CD14-positive monocyte (primary cell): ENCODE data around the gene RPS8. TPM values are rescaled to one million over a fixed set of nuclear protein-coding genes. Genes with fewer than 3 reads are reported as not detected.

Experiments
- DNase-seq, 3 donors: peaks; one replicate each; pipeline ENCODE4 v3.0.0-alpha.2; 2011 to 2022
- H2AFZ ChIP-seq: 2 replicates; pipeline ENCODE4 v1.6.0; 2012; ENCODE audit warnings: mild to moderate bottlenecking, low read depth, low read length, inconsistent platforms; ENCODE audit not compliant: insufficient read depth, poor library complexity, severe bottlenecking
- H3K27ac ChIP-seq, 2 donors: 1 replicate in 1 of 2; 2 replicates in 1 of 2; pipeline ENCODE4 v1.5.1; 2012 to 2013; ENCODE audit warnings: low read length in 2 of 2, control low read depth in 1 of 2, inconsistent platforms in 1 of 2, low read depth in 1 of 2, mild to moderate bottlenecking in 1 of 2
- H3K27me3 ChIP-seq, 2 donors: one replicate each; pipeline versions ENCODE4 v1.6.0 to v1.6.1; 2011 to 2013; ENCODE audit warnings: low read length in 2 of 2; ENCODE audit not compliant: control insufficient read depth in 2 of 2, insufficient read depth in 2 of 2
- H3K36me3 ChIP-seq, 2 donors: replicated peaks in 1 of 2; 1 replicate in 1 of 2; 2 replicates in 1 of 2; pipeline versions ENCODE4 v1.5.1 to v1.6.1; 2012 to 2013; ENCODE audit warnings: low read length in 2 of 2, control low read depth in 1 of 2, inconsistent platforms in 1 of 2, mild to moderate bottlenecking in 1 of 2; ENCODE audit not compliant: insufficient read depth in 2 of 2, control insufficient read depth in 1 of 2
- H3K4me1 ChIP-seq, 2 donors: 1 replicate in 1 of 2; 2 replicates in 1 of 2; pipeline versions ENCODE4 v1.5.1 to v1.6.1; 2012 to 2013; ENCODE audit warnings: low read length in 2 of 2, control low read depth in 1 of 2, inconsistent platforms in 1 of 2, mild to moderate bottlenecking in 1 of 2, moderate library complexity in 1 of 2; ENCODE audit not compliant: insufficient read depth in 2 of 2, control insufficient read depth in 1 of 2
- H3K4me2 ChIP-seq: replicated peaks from 2 replicates; pipeline ENCODE3; 2012; ENCODE audit warnings: low read length, moderate library complexity, mild to moderate bottlenecking; ENCODE audit not compliant: poor library complexity, severe bottlenecking; ENCODE audit errors: extremely low read depth
- H3K4me3 ChIP-seq, 3 experiments: fragments of 200-600 bp in 1 of 3; sonication (generic) in 1 of 3; replicated peaks in 1 of 3; 1 replicate in 2 of 3; 2 replicates in 1 of 3; pipeline ENCODE4 v1.5.1; 2011 to 2013; ENCODE audit warnings: low read length in 3 of 3, mild to moderate bottlenecking in 3 of 3, control low read depth in 2 of 3, low read depth in 2 of 3, inconsistent platforms in 1 of 3, moderate library complexity in 1 of 3
- H3K79me2 ChIP-seq: 2 replicates; pipeline ENCODE4 v1.6.0; 2012; ENCODE audit warnings: mild to moderate bottlenecking, control low read depth, inconsistent platforms, low read length, moderate library complexity; ENCODE audit not compliant: insufficient read depth
- H3K9ac ChIP-seq: 2 replicates; pipeline ENCODE4 v1.6.0; 2017; ENCODE audit warnings: low read length, mild to moderate bottlenecking; ENCODE audit not compliant: insufficient read depth, poor library complexity, severe bottlenecking
- H3K9me3 ChIP-seq, 2 donors: replicated peaks in 1 of 2; 1 replicate in 1 of 2; 2 replicates in 1 of 2; pipeline versions ENCODE4 v1.5.1 to v1.6.1; 2012 to 2013; ENCODE audit warnings: low read length in 2 of 2, control low read depth in 1 of 2; ENCODE audit not compliant: control insufficient read depth in 1 of 2, insufficient read depth in 1 of 2
- H4K20me1 ChIP-seq: 2 replicates; pipeline ENCODE4 v1.6.0; 2012; ENCODE audit warnings: mild to moderate bottlenecking, low read length, control low read depth, moderate library complexity; ENCODE audit not compliant: insufficient read depth
- H3K27ac Mint-ChIP-seq, 7 donors: one replicate each; pipeline ENCODE4 v1.8.0; 2020; ENCODE audit warnings: mild to moderate bottlenecking in 7 of 7, mixed read lengths in 7 of 7, moderate library complexity in 6 of 7, inconsistent platforms in 2 of 7
- H3K27me3 Mint-ChIP-seq, 3 donors: one replicate each; pipeline ENCODE4 v1.8.0; 2021 to 2022; ENCODE audit warnings: low read depth in 3 of 3, mild to moderate bottlenecking in 3 of 3, mixed read lengths in 3 of 3, moderate library complexity in 3 of 3, inconsistent platforms in 1 of 3
- H3K36me3 Mint-ChIP-seq, 2 donors: one replicate each; pipeline ENCODE4 v1.8.0; 2020; ENCODE audit warnings: mixed read lengths in 2 of 2, inconsistent platforms in 1 of 2, mild to moderate bottlenecking in 1 of 2
- H3K4me1 Mint-ChIP-seq: one replicate; pipeline ENCODE4 v1.8.0; 2020; ENCODE audit warnings: mild to moderate bottlenecking, mixed read lengths
- H3K4me3 Mint-ChIP-seq, 2 donors: one replicate each; pipeline ENCODE4 v1.8.0; 2020; ENCODE audit warnings: mild to moderate bottlenecking in 2 of 2, mixed read lengths in 2 of 2, moderate library complexity in 1 of 2
- H3K9me3 Mint-ChIP-seq, 7 donors: one replicate each; pipeline ENCODE4 v1.8.0; 2020 to 2022; ENCODE audit warnings: mixed read lengths in 7 of 7, mild to moderate bottlenecking in 6 of 7, moderate library complexity in 6 of 7, inconsistent platforms in 2 of 7
- WGBS: methylation state at CpG from one replicate; pipeline ENCODE4 v1.1.5; 2013; ENCODE audit warnings: missing lambda C conversion rate; ENCODE audit not compliant: insufficient coverage; 5-methylcytosine and 5-hydroxymethylcytosine counted together
- intact Hi-C, 2 donors: fragments of 100-400 bp; cut with micrococcal nuclease; formaldehyde crosslinking; loops; one replicate each; pipeline versions ENCODE4 v1.15.0 to v1.15.1; 2023
- polyA plus RNA-seq, 3 donors: library from polyadenylated mRNA; depleted of rRNA in 1 of 3; unstranded in 2 of 3; stranded (reverse) in 1 of 3; fragments of 300-500 nt in 2 of 3; fragments of >200 nt in 1 of 3; fragmentation: Illumina TruSeq in 2 of 3; gene quantifications; 1 replicate in 2 of 3; 2 replicates in 1 of 3; pipeline ENCODE4 v1.2.3, GENCODE V29; 2012 to 2021
- TF ChIP-seq, protein P1 (sequence below): fragments of 200-600 bp; IDR thresholded peaks from one replicate; pipeline ENCODE4 v1.8.0; 2022; ENCODE audit warnings: antibody characterized with exemption, mild to moderate bottlenecking

RPS8 gene
- polyA plus RNA-seq, 3 donors = 413 to 1,619 (median 419) TPM

DNA sequence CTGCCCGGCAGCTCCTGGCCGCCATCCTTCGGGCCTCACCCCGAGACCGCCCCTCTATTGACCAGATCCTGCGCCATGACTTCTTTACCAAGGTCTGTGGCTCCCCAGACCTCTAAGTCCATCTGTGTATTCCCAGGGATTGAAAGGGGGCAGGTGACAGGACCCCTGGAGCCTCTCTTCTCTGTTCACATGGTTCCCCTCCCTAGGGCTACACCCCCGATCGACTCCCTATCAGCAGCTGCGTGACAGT lies 27.6 kb downstream of the RPS8 start:
- peak overlapping the region in 1 of 3 experiments; percentile 99 for H3K4me3 ChIP-seq

DNA sequence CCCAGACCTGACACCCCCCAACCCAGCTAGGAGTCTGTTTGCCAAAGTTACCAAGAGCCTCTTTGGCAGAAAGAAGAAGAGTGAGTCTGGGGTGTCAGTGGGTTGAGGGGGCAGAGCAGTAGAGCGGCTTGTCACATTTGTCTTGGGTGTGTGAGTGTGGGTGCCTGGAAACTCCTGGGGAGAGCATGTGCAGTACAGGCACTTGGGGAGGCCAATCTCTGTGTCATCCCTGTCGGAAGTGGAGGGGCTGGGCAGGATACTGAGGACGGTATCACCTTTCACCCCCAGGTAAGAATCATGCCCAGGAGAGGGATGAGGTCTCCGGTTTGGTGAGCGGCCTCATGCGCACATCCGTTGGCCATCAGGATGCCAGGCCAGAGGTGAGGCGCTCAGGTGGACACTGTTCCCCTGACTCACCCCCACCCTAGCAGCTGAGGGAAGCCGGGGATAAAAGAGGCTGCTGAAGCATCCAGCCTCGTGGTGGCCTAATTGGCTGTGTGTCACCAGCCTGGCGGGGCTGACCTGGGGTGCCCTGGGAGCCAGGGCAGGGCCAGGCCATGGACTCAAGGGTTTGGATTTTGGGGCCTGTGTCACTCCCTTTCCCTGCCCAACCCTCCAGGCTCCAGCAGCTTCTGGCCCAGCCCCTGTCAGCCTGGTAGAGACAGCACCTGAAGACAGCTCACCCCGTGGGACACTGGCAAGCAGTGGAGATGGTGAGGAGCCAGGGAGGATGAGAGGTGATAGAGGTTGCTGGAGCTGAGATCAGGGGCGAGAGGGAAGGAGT lies 28.2 kb downstream of the RPS8 start:
- H3K79me2 ChIP-seq = peaks cover 19% of the 10 kb centered on the region
- peaks cover 36 to 45% of the 10 kb centered on the region in 2 donors for H3K36me3 ChIP-seq
- no peaks in the 10 kb centered on the region for H3K27me3 ChIP-seq
- peaks cover 59 to 70% of the 10 kb centered on the region in 2 donors for H3K4me1 ChIP-seq
- H3K9me3 ChIP-seq = no peaks in the 10 kb centered on the region
- peak overlapping the region; percentile 96 for H3K4me2 ChIP-seq
- DNase-seq = no peak
- peak overlapping the region in 5 of 7 donors; percentile 61 to 81 (median 66) for H3K27ac Mint-ChIP-seq
- H3K4me3 ChIP-seq = peak overlapping the region in 1 of 3 experiments; percentile 99
- H3K4me1 Mint-ChIP-seq = peaks cover 46% of the 10 kb centered on the region
- peak overlapping the region; percentile 15 to 94 for H3K4me3 Mint-ChIP-seq
- H3K27ac ChIP-seq = no peak overlapping the region
- WGBS = 99% methylated on average over 11 of the region's 13 CpGs
- intact Hi-C loops = no loop called here
- peaks cover 50 to 53% of the 10 kb centered on the region in 2 donors for H3K36me3 Mint-ChIP-seq
- H3K9me3 Mint-ChIP-seq = peaks cover 0 to 1% (median 0%) of the 10 kb centered on the region in 7 donors
- no peak overlapping the region for H3K9ac ChIP-seq
- TF ChIP-seq, protein P1, sequence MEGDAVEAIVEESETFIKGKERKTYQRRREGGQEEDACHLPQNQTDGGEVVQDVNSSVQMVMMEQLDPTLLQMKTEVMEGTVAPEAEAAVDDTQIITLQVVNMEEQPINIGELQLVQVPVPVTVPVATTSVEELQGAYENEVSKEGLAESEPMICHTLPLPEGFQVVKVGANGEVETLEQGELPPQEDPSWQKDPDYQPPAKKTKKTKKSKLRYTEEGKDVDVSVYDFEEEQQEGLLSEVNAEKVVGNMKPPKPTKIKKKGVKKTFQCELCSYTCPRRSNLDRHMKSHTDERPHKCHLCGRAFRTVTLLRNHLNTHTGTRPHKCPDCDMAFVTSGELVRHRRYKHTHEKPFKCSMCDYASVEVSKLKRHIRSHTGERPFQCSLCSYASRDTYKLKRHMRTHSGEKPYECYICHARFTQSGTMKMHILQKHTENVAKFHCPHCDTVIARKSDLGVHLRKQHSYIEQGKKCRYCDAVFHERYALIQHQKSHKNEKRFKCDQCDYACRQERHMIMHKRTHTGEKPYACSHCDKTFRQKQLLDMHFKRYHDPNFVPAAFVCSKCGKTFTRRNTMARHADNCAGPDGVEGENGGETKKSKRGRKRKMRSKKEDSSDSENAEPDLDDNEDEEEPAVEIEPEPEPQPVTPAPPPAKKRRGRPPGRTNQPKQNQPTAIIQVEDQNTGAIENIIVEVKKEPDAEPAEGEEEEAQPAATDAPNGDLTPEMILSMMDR = no peak
- no peak overlapping the region for H2AFZ ChIP-seq
- peaks cover 1 to 9% (median 5%) of the 10 kb centered on the region in 3 donors for H3K27me3 Mint-ChIP-seq
- peaks cover 35% of the 10 kb centered on the region for H4K20me1 ChIP-seq

More for the DNA sequence above, 27.6 kb downstream of the RPS8 start:
- peak overlapping the region; percentile 15 to 94 for H3K4me3 Mint-ChIP-seq
- peak overlapping the region; percentile 96 for H3K4me2 ChIP-seq
- TF ChIP-seq, protein P1 = no peak
- H3K9me3 Mint-ChIP-seq = peaks cover 0 to 1% (median 0%) of the 10 kb centered on the region in 7 donors
- peaks cover 54 to 64% of the 10 kb centered on the region in 2 donors for H3K4me1 ChIP-seq
- intact Hi-C loops = no loop called here
- peaks cover 50 to 53% of the 10 kb centered on the region in 2 donors for H3K36me3 Mint-ChIP-seq
- no peaks in the 10 kb centered on the region for H3K9me3 ChIP-seq
- H3K79me2 ChIP-seq = peaks cover 19% of the 10 kb centered on the region
- peaks cover 36 to 45% of the 10 kb centered on the region in 2 donors for H3K36me3 ChIP-seq
- no peak overlapping the region for H3K27ac ChIP-seq
- no peaks in the 10 kb centered on the region for H3K27me3 ChIP-seq
- H4K20me1 ChIP-seq = peaks cover 35% of the 10 kb centered on the region
- WGBS = 93% methylated on average over 3 of the region's 9 CpGs
- no peak for DNase-seq
- H2AFZ ChIP-seq = no peak overlapping the region
- H3K4me1 Mint-ChIP-seq = peaks cover 40% of the 10 kb centered on the region
- peak overlapping the region in 4 of 7 donors; percentile 59 to 81 (median 72) for H3K27ac Mint-ChIP-seq
- no peak overlapping the region for H3K9ac ChIP-seq
- peaks cover 1 to 9% (median 5%) of the 10 kb centered on the region in 3 donors for H3K27me3 Mint-ChIP-seq
